OCI-M1 (cell line): ENCODE measurements around the gene PRKAR2A.
A peak's percentile ranks its signal among the peaks of the same experiment; 100 is the strongest.
"Not testable (repeated sequence)": the region's sequence is repeated elsewhere in the genome, so short reads cannot be mapped to it uniquely, and the experiment has no call there.

Experiments
- DNase-seq: peaks from one replicate; lab custom pipeline; 2025; lab: John Stamatoyannopoulos, UW

PRKAR2A gene

GRCh38 chr3:48776854-48777253 lies 70.8 kb downstream of the PRKAR2A start:
- DNase-seq = peak; percentile 71

GRCh38 chr3:48770192-48770502 lies 77.5 kb downstream of the PRKAR2A start:
- no peak for DNase-seq

GRCh38 chr3:48765376-48765775 lies 82.3 kb downstream of the PRKAR2A start:
- DNase-seq = no peak

- no peak for DNase-seq
Measured at GRCh38 chr3:48762816-48763215, 84.9 kb downstream of the PRKAR2A start.

- not testable (repeated sequence) for DNase-seq
Measured at GRCh38 chr3:48759991-48760540, 87.6 kb downstream of the PRKAR2A start.

- DNase-seq = not testable (repeated sequence)
Measured at GRCh38 chr3:48759531-48759930, 88.1 kb downstream of the PRKAR2A start.

- DNase-seq = no peak
Measured at GRCh38 chr3:48759071-48759470, 88.6 kb downstream of the PRKAR2A start.

- no peak for DNase-seq
Measured at GRCh38 chr3:48756640-48757039, 91.0 kb downstream of the PRKAR2A start.

- DNase-seq = no peak
Measured at GRCh38 chr3:48750856-48751255, 96.8 kb downstream of the PRKAR2A start.

- peak; percentile 4 for DNase-seq
Measured at GRCh38 chr3:48748754-48749153, 98.9 kb downstream of the PRKAR2A start.

- DNase-seq = no peak
Measured at GRCh38 chr3:48747706-48748105, 100.0 kb downstream of the PRKAR2A start.

GRCh38 chr3:48747015-48747615 lies 100.6 kb downstream of the PRKAR2A start:
- DNase-seq = no peak

GRCh38 chr3:48743773-48744172 lies 103.9 kb downstream of the PRKAR2A start:
- DNase-seq = peak; percentile 11

- not testable (repeated sequence) for DNase-seq
Measured at GRCh38 chr3:48741226-48741625, 106.4 kb downstream of the PRKAR2A start.

- DNase-seq = peak; percentile 82
Measured at GRCh38 chr3:48739955-48740823, 107.5 kb downstream of the PRKAR2A start.

GRCh38 chr3:48739617-48739954 lies 108.1 kb downstream of the PRKAR2A start:
- DNase-seq = no peak

- no peak for DNase-seq
Measured at GRCh38 chr3:48738926-48739616, 108.6 kb downstream of the PRKAR2A start.

GRCh38 chr3:48738144-48738536 lies 109.5 kb downstream of the PRKAR2A start:
- no peak for DNase-seq

GRCh38 chr3:48735075-48735767 lies 112.5 kb downstream of the PRKAR2A start:
- DNase-seq = peak; percentile 4

GRCh38 chr3:48734541-48734940 lies 113.1 kb downstream of the PRKAR2A start:
- DNase-seq = not testable (repeated sequence)

GRCh38 chr3:48733752-48734518 lies 113.7 kb downstream of the PRKAR2A start:
- DNase-seq = not testable (repeated sequence)
